Spleen (tissue), 7 donors: Measurements from ENCODE around the gene UXS1.

ENCODE experiments used
- POLR2A ChIP-seq, 3 donors: fragments of 450-650 bp; IDR thresholded peaks; one replicate each; pipeline ENCODE4 v1.5.1; 2017; ENCODE audit warnings: antibody characterized with exemption in 3 of 3, mild to moderate bottlenecking in 1 of 3
- POLR2AphosphoS5 ChIP-seq, 3 donors: sonication (generic); formaldehyde crosslinking; IDR thresholded peaks; one replicate each; pipeline ENCODE4 v1.5.1; 2017; ENCODE audit warnings: antibody characterized with exemption in 3 of 3
- TF ChIP-seq, protein P1 (sequence below), 11 experiments: fragments of 200-600 bp in 7 of 11; fragments of 450-650 bp in 4 of 11; sonication (generic) in 4 of 11; IDR thresholded peaks in 8 of 11; conservative IDR thresholded peaks in 3 of 11; 1 replicate in 7 of 11; 2 replicates in 4 of 11; pipeline versions ENCODE4 v1.4.0 to v1.8.0; 2016 to 2021; ENCODE audit warnings: antibody characterized with exemption in 11 of 11, inconsistent platforms in 4 of 11, mild to moderate bottlenecking in 1 of 11
- donor health status: DM: no; HTN: no; CAD: no; lungs with moderate emphysema.
- donor health status: DM: no; HTN: no; CAD: no.
- donor health status: DM: no; HTN: no; CAD: no.

- TF ChIP-seq, protein P1, sequence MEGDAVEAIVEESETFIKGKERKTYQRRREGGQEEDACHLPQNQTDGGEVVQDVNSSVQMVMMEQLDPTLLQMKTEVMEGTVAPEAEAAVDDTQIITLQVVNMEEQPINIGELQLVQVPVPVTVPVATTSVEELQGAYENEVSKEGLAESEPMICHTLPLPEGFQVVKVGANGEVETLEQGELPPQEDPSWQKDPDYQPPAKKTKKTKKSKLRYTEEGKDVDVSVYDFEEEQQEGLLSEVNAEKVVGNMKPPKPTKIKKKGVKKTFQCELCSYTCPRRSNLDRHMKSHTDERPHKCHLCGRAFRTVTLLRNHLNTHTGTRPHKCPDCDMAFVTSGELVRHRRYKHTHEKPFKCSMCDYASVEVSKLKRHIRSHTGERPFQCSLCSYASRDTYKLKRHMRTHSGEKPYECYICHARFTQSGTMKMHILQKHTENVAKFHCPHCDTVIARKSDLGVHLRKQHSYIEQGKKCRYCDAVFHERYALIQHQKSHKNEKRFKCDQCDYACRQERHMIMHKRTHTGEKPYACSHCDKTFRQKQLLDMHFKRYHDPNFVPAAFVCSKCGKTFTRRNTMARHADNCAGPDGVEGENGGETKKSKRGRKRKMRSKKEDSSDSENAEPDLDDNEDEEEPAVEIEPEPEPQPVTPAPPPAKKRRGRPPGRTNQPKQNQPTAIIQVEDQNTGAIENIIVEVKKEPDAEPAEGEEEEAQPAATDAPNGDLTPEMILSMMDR (IDR thresholded peaks at IDR 0.05 in 8 of 11, conservative IDR thresholded peaks at IDR 0.05 in 3 of 11) = no peak
- TF ChIP-seq POLR2AphosphoS5 (IDR thresholded peaks at IDR 0.05) (no peak), POLR2A (IDR thresholded peaks at IDR 0.05) (no peak)
Measured at GRCh38 chr2:106147665-106148064, 46.4 kb downstream of the UXS1 start.
